HG02884 (cell line): ENCODE measurements around the gene CDC25A.
"Not testable (repeated sequence)": the region's sequence is repeated elsewhere in the genome, so short reads cannot be mapped to it uniquely, and the experiment has no call there.

Source experiments
- ATAC-seq: cut with Tn5 transposase; IDR thresholded peaks from one replicate; pipeline ENCODE4 v1.9.1; 2021; ENCODE audit warnings: mild to moderate bottlenecking, moderate library complexity; ENCODE audit not compliant: unreplicated experiment

CDC25A gene

GRCh38 chr3:48188266-48189201 is at the start of gene CDC25A:
TSS of gene CDC25A (minus strand) at chr3:48188417. CDS start at chr3:48187947, 470 bp downstream.
- ATAC-seq: peak; percentile 93

- ATAC-seq: no peak
Observed at GRCh38 chr3:48236531-48236930, 48.3 kb upstream of the CDC25A start.

- no peak for ATAC-seq
Observed at GRCh38 chr3:48233542-48233941, 45.3 kb upstream of the CDC25A start.

- no peak for ATAC-seq
Observed at GRCh38 chr3:48232734-48233133, 44.5 kb upstream of the CDC25A start.

GRCh38 chr3:48232232-48232631 is 44.0 kb upstream of the CDC25A start:
- ATAC-seq: no peak

GRCh38 chr3:48226939-48227338 is 38.7 kb upstream of the CDC25A start:
- ATAC-seq: no peak

GRCh38 chr3:48225587-48225986 is 37.4 kb upstream of the CDC25A start:
- no peak for ATAC-seq

- ATAC-seq: no peak
Observed at GRCh38 chr3:48222616-48223513, 34.6 kb upstream of the CDC25A start, which contains the start of gene CAMP. TSS of gene CAMP (plus strand) at chr3:48223495. CDS start at chr3:48223512, 17 bp downstream.

GRCh38 chr3:48220746-48221145 is 32.5 kb upstream of the CDC25A start:
- no peak for ATAC-seq

GRCh38 chr3:48219543-48219942 is 31.3 kb upstream of the CDC25A start:
- no peak for ATAC-seq

GRCh38 chr3:48218537-48218936 is 30.3 kb upstream of the CDC25A start:
- no peak for ATAC-seq

GRCh38 chr3:48217449-48217848 is 29.2 kb upstream of the CDC25A start:
- ATAC-seq: no peak

- no peak for ATAC-seq
Observed at GRCh38 chr3:48215876-48216275, 27.7 kb upstream of the CDC25A start.

GRCh38 chr3:48215466-48215865 is 27.2 kb upstream of the CDC25A start:
- ATAC-seq: no peak

GRCh38 chr3:48215019-48215418 is 26.8 kb upstream of the CDC25A start:
- no peak for ATAC-seq

- no peak for ATAC-seq
Observed at GRCh38 chr3:48214225-48214624, 26.0 kb upstream of the CDC25A start.

GRCh38 chr3:48211776-48212175 is 23.6 kb upstream of the CDC25A start:
- not testable (repeated sequence) for ATAC-seq

GRCh38 chr3:48210534-48210933 is 22.3 kb upstream of the CDC25A start:
- ATAC-seq: not testable (repeated sequence)

- ATAC-seq: no peak
Observed at GRCh38 chr3:48209445-48209844, 21.2 kb upstream of the CDC25A start.

GRCh38 chr3:48208076-48208475 is 19.9 kb upstream of the CDC25A start:
- no peak for ATAC-seq

- no peak for ATAC-seq
Observed at GRCh38 chr3:48202632-48203031, 14.4 kb upstream of the CDC25A start.
